ENCODE results near the gene CFAP46. TPM values are rescaled to one million over a fixed set of nuclear protein-coding genes. Genes with fewer than 3 reads are reported as not detected.

Gene CFAP46
- total and polyA plus RNA-seq, 4 donors = 0.33 to 0.59 (median 0.42) TPM

GRCh38 chr10:132977076-132977475 is 34.7 kb upstream of the CFAP46 start:
- H3K27ac ChIP-seq (ENCODE audit: low read depth in 1 of 2, low read length in 2 of 2) = no peak overlapping the region
- 91% methylated on average over 25 of the region's 25 CpGs for WGBS
- no peaks in the 10 kb centered on the region for H3K9me3 ChIP-seq (ENCODE audit: control insufficient read depth in 4 of 4, low read length in 3 of 4)
- no peak overlapping the region for H3K4me3 ChIP-seq (ENCODE audit: low read depth in 1 of 3, low read length in 3 of 3)
- H3K9ac ChIP-seq (ENCODE audit: low read depth in 1 of 2, low read length in 2 of 2) = no peak overlapping the region
- no peak for DNase-seq (ENCODE audit: low spot score)
- H3K27me3 ChIP-seq (ENCODE audit: control insufficient read depth in 4 of 4, insufficient read depth in 4 of 4, low read length in 3 of 4) = peaks cover 0 to 5% (median 2%) of the 10 kb centered on the region in 4 donors
- H3K4me1 ChIP-seq (ENCODE audit: control insufficient read depth in 4 of 4, insufficient read depth in 4 of 4, low read length in 3 of 4) = peaks cover 0 to 2% (median 0%) of the 10 kb centered on the region in 4 donors
- TF ChIP-seq, protein P1, sequence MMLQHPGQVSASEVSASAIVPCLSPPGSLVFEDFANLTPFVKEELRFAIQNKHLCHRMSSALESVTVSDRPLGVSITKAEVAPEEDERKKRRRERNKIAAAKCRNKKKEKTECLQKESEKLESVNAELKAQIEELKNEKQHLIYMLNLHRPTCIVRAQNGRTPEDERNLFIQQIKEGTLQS (IDR thresholded peaks at IDR 0.05) = no peak
- no peak for TF ChIP-seq MAX (IDR thresholded peaks at IDR 0.05)
- no peak for TF ChIP-seq HNF4A (conservative IDR thresholded peaks at IDR 0.05)
- no peak for TF ChIP-seq RXRA (IDR thresholded peaks at IDR 0.05)
- no peaks in the 10 kb centered on the region for H3K36me3 ChIP-seq (ENCODE audit: control insufficient read depth in 4 of 4, insufficient read depth in 3 of 4, low read depth in 1 of 4, low read length in 3 of 4)

DNA sequence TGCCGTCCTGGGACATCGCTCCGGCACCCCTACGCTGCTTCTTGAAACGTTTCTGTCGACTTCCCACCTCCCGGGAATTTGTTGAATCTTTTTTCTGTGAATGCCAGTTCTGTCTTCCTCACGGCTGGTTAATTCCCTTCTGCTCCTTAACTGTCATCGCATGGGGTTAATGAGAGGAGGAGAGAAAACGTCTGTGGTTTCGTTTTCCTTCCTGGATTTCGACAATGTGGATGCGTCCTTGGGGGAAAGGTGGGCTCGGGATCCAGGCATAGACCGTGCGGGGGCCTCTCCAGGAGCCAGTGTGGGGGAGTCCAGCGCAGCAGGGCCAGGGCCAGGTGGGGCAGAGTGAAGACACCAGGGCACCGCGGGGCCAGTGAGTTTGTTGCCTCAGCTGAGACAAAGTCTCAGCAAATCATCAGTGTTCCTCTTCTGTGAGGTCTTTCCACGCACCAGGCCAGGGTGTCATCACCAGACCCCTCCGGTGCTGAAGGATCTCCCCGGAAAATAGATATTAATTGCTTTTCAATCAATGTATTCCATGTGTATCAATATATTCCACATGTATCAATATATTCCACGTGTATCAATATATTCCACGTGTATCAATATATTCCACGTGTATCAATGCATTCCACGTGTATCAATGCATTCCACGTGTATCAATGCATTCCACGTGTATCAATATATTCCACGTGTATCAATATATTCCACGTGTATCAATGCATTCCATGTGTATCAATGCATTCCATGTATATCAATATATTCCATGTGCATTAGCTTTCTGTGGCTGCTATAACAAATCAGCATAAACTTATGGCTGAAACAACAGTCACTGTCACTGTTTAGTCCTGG is 33.7 kb upstream of the CFAP46 start:
- H3K36me3 ChIP-seq (ENCODE audit: control insufficient read depth in 4 of 4, insufficient read depth in 3 of 4, low read depth in 1 of 4, low read length in 3 of 4) = no peaks in the 10 kb centered on the region
- DNase-seq (ENCODE audit: low spot score) = no peak
- H3K9me3 ChIP-seq (ENCODE audit: control insufficient read depth in 4 of 4, low read length in 3 of 4) = no peaks in the 10 kb centered on the region
- no peak overlapping the region for H3K4me3 ChIP-seq (ENCODE audit: low read depth in 1 of 3, low read length in 3 of 3)
- no peak overlapping the region for H3K27ac ChIP-seq (ENCODE audit: low read depth in 1 of 2, low read length in 2 of 2)
- 73% methylated on average over 30 of the region's 30 CpGs for WGBS
- no peak for TF ChIP-seq HNF4G (IDR thresholded peaks at IDR 0.05)
- TF ChIP-seq MAX (IDR thresholded peaks at IDR 0.05) = no peak
- TF ChIP-seq, protein P2, sequence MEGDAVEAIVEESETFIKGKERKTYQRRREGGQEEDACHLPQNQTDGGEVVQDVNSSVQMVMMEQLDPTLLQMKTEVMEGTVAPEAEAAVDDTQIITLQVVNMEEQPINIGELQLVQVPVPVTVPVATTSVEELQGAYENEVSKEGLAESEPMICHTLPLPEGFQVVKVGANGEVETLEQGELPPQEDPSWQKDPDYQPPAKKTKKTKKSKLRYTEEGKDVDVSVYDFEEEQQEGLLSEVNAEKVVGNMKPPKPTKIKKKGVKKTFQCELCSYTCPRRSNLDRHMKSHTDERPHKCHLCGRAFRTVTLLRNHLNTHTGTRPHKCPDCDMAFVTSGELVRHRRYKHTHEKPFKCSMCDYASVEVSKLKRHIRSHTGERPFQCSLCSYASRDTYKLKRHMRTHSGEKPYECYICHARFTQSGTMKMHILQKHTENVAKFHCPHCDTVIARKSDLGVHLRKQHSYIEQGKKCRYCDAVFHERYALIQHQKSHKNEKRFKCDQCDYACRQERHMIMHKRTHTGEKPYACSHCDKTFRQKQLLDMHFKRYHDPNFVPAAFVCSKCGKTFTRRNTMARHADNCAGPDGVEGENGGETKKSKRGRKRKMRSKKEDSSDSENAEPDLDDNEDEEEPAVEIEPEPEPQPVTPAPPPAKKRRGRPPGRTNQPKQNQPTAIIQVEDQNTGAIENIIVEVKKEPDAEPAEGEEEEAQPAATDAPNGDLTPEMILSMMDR (IDR thresholded peaks at IDR 0.05; ENCODE audit: low read depth, low read length, missing input control) = no peak
- no peak for TF ChIP-seq TAF1 (conservative IDR thresholded peaks at IDR 0.05)
- TF ChIP-seq RXRA (IDR thresholded peaks at IDR 0.05) = no peak
- no peak for TF ChIP-seq EGR1 (IDR thresholded peaks at IDR 0.05; ENCODE audit: low read depth in 2 of 2)
- no peak for TF ChIP-seq FOXA2 (IDR thresholded peaks at IDR 0.05)
- no peak for TF ChIP-seq ZBTB33 (IDR thresholded peaks at IDR 0.05)
- TF ChIP-seq, protein P3, sequence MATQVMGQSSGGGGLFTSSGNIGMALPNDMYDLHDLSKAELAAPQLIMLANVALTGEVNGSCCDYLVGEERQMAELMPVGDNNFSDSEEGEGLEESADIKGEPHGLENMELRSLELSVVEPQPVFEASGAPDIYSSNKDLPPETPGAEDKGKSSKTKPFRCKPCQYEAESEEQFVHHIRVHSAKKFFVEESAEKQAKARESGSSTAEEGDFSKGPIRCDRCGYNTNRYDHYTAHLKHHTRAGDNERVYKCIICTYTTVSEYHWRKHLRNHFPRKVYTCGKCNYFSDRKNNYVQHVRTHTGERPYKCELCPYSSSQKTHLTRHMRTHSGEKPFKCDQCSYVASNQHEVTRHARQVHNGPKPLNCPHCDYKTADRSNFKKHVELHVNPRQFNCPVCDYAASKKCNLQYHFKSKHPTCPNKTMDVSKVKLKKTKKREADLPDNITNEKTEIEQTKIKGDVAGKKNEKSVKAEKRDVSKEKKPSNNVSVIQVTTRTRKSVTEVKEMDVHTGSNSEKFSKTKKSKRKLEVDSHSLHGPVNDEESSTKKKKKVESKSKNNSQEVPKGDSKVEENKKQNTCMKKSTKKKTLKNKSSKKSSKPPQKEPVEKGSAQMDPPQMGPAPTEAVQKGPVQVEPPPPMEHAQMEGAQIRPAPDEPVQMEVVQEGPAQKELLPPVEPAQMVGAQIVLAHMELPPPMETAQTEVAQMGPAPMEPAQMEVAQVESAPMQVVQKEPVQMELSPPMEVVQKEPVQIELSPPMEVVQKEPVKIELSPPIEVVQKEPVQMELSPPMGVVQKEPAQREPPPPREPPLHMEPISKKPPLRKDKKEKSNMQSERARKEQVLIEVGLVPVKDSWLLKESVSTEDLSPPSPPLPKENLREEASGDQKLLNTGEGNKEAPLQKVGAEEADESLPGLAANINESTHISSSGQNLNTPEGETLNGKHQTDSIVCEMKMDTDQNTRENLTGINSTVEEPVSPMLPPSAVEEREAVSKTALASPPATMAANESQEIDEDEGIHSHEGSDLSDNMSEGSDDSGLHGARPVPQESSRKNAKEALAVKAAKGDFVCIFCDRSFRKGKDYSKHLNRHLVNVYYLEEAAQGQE (IDR thresholded peaks at IDR 0.05) = no peak
- H3K4me1 ChIP-seq (ENCODE audit: control insufficient read depth in 4 of 4, insufficient read depth in 4 of 4, low read length in 3 of 4) = no peaks in the 10 kb centered on the region
- H3K27me3 ChIP-seq (ENCODE audit: control insufficient read depth in 4 of 4, insufficient read depth in 4 of 4, low read length in 3 of 4) = peaks cover 0 to 5% (median 2%) of the 10 kb centered on the region in 4 donors
- H3K9ac ChIP-seq (ENCODE audit: low read depth in 1 of 2, low read length in 2 of 2) = no peak overlapping the region

All from liver (tissue), 9 donors.